GM12801 (cell line): Measurements from ENCODE around the gene ILDR1.

Experiments
- TF ChIP-seq, protein P1 (sequence below): IDR thresholded peaks from one replicate; pipeline ENCODE4 v1.5.1; 2011; ENCODE audit warnings: control low read depth; ENCODE audit not compliant: insufficient read length; ENCODE audit errors: extremely low read depth

ILDR1 gene

DNA sequence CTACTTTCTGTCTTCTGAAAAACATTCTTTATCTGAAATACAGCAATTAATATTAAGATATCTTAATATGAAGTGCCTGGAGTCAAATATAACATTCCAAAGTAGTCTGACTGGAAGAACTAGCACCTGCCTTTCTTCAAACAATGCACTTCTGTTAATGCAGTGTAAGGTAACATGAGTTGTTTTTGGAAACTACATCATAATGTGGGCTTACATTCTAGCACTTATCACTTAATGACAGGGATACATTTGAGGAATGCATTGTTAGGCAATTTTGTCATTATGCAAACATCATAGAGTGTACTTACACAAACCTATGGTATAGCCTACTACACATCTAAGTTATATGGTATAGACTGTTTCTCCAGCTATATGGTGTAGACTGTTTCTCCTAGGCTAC, 78.6 kb downstream of the ILDR1 start:
- TF ChIP-seq, protein P1, sequence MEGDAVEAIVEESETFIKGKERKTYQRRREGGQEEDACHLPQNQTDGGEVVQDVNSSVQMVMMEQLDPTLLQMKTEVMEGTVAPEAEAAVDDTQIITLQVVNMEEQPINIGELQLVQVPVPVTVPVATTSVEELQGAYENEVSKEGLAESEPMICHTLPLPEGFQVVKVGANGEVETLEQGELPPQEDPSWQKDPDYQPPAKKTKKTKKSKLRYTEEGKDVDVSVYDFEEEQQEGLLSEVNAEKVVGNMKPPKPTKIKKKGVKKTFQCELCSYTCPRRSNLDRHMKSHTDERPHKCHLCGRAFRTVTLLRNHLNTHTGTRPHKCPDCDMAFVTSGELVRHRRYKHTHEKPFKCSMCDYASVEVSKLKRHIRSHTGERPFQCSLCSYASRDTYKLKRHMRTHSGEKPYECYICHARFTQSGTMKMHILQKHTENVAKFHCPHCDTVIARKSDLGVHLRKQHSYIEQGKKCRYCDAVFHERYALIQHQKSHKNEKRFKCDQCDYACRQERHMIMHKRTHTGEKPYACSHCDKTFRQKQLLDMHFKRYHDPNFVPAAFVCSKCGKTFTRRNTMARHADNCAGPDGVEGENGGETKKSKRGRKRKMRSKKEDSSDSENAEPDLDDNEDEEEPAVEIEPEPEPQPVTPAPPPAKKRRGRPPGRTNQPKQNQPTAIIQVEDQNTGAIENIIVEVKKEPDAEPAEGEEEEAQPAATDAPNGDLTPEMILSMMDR: no peak

DNA sequence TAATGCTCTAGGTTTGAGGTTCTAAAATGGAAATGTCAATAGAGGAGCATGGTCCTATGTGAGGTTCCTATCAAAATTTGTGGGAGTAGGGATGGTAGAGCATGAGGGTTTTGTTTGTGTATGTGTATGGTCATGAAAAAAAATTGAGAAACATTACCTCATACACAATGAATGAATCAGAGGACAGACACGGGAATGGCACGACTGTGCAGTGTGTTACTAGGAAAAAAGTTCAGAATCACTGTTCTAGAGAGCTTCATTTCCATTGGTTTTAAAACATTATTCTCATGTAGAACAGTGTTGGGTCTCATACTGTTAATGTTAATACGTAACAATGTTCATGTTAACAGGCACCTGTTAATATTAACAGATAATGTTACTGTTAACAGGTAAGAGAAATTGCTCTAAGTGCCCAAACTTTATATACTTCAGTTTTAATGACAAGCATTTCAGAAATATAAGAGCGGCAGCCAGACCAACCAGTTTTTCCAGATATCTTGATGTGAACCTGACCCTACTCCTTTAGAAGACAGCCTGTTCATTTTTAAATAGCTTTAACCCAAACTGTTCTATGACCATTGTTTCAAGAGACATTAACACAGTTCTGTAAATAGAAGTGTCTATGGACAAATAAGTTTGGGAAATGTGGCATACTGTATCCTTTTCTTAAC, 79.8 kb downstream of the ILDR1 start:
- TF ChIP-seq, protein P1: no peak

DNA sequence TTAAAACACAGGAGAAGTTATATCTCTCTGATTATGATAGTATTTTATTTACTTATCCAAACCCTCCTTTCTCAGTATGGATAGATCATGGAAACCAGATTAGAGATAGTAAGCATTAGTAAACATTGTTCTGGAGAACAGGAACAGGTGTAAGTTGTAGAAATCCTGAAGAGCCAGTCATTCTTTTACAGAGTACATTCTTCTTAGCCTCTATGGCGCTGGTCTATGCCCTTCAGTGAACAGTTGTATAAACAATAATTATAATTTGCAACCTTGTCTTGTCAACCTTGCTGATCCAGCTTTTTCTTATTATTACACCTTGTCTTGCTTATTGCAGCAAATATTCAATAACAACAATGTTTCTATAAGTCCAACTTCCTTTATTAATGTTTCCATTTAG, 80.5 kb downstream of the ILDR1 start:
- TF ChIP-seq, protein P1: no peak
